Naive B cell (primary cell): ENCODE measurements around the gene TCFL5. TPM values are rescaled to one million over a fixed set of nuclear protein-coding genes. Genes with fewer than 3 reads are reported as not detected.
A peak's percentile ranks its signal among the peaks of the same experiment; 100 is the strongest.

Experiments
- ATAC-seq, 2 donors: fragments of 150-1000 bp; cut with Tn5 transposase; 2 replicates each; pipeline ENCODE4 v1.10.0; 2021; ENCODE audit warnings: low read depth in 2 of 2, mild to moderate bottlenecking in 2 of 2, moderate library complexity in 2 of 2
- DNase-seq: peaks from one replicate; pipeline ENCODE4 v3.0.0; 2022
- H3K27ac Mint-ChIP-seq, 6 donors: one replicate each; pipeline ENCODE4 v1.8.0; 2020 to 2022; ENCODE audit warnings: mild to moderate bottlenecking in 6 of 6, mixed read lengths in 6 of 6, moderate library complexity in 5 of 6, inconsistent platforms in 2 of 6
- H3K27me3 Mint-ChIP-seq, 3 donors: one replicate each; pipeline ENCODE4 v1.8.0; 2021 to 2022; ENCODE audit warnings: mixed read lengths in 3 of 3, mild to moderate bottlenecking in 1 of 3
- H3K36me3 Mint-ChIP-seq, 2 donors: one replicate each; pipeline ENCODE4 v1.8.0; 2020 to 2022; ENCODE audit warnings: mixed read lengths in 2 of 2, inconsistent platforms in 1 of 2, mild to moderate bottlenecking in 1 of 2
- H3K4me1 Mint-ChIP-seq, 3 donors: one replicate each; pipeline ENCODE4 v1.8.0; 2020 to 2022; ENCODE audit warnings: mixed read lengths in 3 of 3, inconsistent platforms in 1 of 3, mild to moderate bottlenecking in 1 of 3, moderate library complexity in 1 of 3
- H3K4me3 Mint-ChIP-seq, 8 donors: one replicate each; pipeline ENCODE4 v1.8.0; 2020 to 2022; ENCODE audit warnings: mild to moderate bottlenecking in 8 of 8, mixed read lengths in 8 of 8, moderate library complexity in 8 of 8, inconsistent platforms in 2 of 8
- H3K9me3 Mint-ChIP-seq, 7 donors: one replicate each; pipeline ENCODE4 v1.8.0; 2020 to 2022; ENCODE audit warnings: mixed read lengths in 7 of 7, mild to moderate bottlenecking in 5 of 7, inconsistent platforms in 2 of 7, moderate library complexity in 1 of 7
- polyA plus RNA-seq, 6 donors: library from polyadenylated mRNA; unstranded; fragments of 300-500 nt; fragmentation: Illumina TruSeq; gene quantifications; one replicate each; pipeline ENCODE4 v1.2.3, GENCODE V29; 2021; ENCODE audit warnings: low read depth in 6 of 6

Gene TCFL5
- polyA plus RNA-seq, 6 donors from 2014 or later, result 0.51 to 2.0 (median 1.2) TPM

GRCh38 chr20:62837790-62838127, 23.9 kb downstream of the TCFL5 start:
- H3K4me1 Mint-ChIP-seq, result peaks cover 6 to 31% (median 25%) of the 10 kb centered on the region in 3 donors
- no peak for DNase-seq
- peak overlapping the region in 7 of 8 donors; percentile 13 to 85 (median 65) for H3K4me3 Mint-ChIP-seq
- ATAC-seq, result peak; percentile 40 to 54
- no peaks in the 10 kb centered on the region for H3K27me3 Mint-ChIP-seq
- no peaks in the 10 kb centered on the region for H3K9me3 Mint-ChIP-seq
- peak overlapping the region; percentile 53 to 99 (median 95) for H3K27ac Mint-ChIP-seq
- no peaks in the 10 kb centered on the region for H3K36me3 Mint-ChIP-seq

GRCh38 chr20:62836967-62837490, 24.6 kb downstream of the TCFL5 start:
- Mint-ChIP-seq H3K27me3 (no peaks in the 10 kb centered on the region), H3K9me3 (no peaks in the 10 kb centered on the region), H3K27ac (peak overlapping the region in 5 of 6 donors; percentile 56 to 99 (median 98)), H3K36me3 (no peaks in the 10 kb centered on the region), H3K4me3 (peak overlapping the region in 1 of 8 donors; percentile 25), H3K4me1 (peaks cover 13 to 39% (median 32%) of the 10 kb centered on the region in 3 donors)
- ATAC-seq (no peak), DNase-seq (no peak)

- ATAC-seq (no peak), DNase-seq (no peak)
- Mint-ChIP-seq H3K4me1 (peaks cover 18 to 44% (median 37%) of the 10 kb centered on the region in 3 donors), H3K36me3 (no peaks in the 10 kb centered on the region), H3K9me3 (no peaks in the 10 kb centered on the region), H3K27ac (peak overlapping the region in 4 of 6 donors; percentile 61 to 70 (median 68)), H3K27me3 (no peaks in the 10 kb centered on the region), H3K4me3 (peak overlapping the region in 1 of 8 donors; percentile 25)
These were observed 25.4 kb downstream of the TCFL5 start for GRCh38 chr20:62835931-62836861.

- Mint-ChIP-seq H3K27ac (peak overlapping the region in 3 of 6 donors; percentile 4 to 69 (median 68)), H3K4me3 (no peak overlapping the region), H3K36me3 (no peaks in the 10 kb centered on the region), H3K4me1 (peaks cover 18 to 44% (median 37%) of the 10 kb centered on the region in 3 donors), H3K27me3 (no peaks in the 10 kb centered on the region), H3K9me3 (no peaks in the 10 kb centered on the region)
- ATAC-seq (no peak), DNase-seq (no peak)
These were observed 26.5 kb downstream of the TCFL5 start for GRCh38 chr20:62834967-62835730.

- Mint-ChIP-seq H3K27ac (peak overlapping the region in 5 of 6 donors; percentile 25 to 90 (median 82)), H3K27me3 (no peaks in the 10 kb centered on the region), H3K4me1 (peaks cover 14 to 36% (median 29%) of the 10 kb centered on the region in 3 donors), H3K4me3 (peak overlapping the region in 7 of 8 donors; percentile 53 to 89 (median 76)), H3K36me3 (no peaks in the 10 kb centered on the region), H3K9me3 (no peaks in the 10 kb centered on the region)
- ATAC-seq (peak; percentile 24 to 36), DNase-seq (no peak)
These were observed 28.7 kb downstream of the TCFL5 start for GRCh38 chr20:62832951-62833391.

GRCh38 chr20:62832212-62832922, 29.3 kb downstream of the TCFL5 start:
- H3K36me3 Mint-ChIP-seq, result no peaks in the 10 kb centered on the region
- no peaks in the 10 kb centered on the region for H3K9me3 Mint-ChIP-seq
- H3K27ac Mint-ChIP-seq, result peak overlapping the region in 5 of 6 donors; percentile 25 to 90 (median 82)
- ATAC-seq (peak; percentile 87 to 94), DNase-seq (peak; percentile 84)
- H3K4me1 Mint-ChIP-seq, result peaks cover 14 to 30% (median 23%) of the 10 kb centered on the region in 3 donors
- no peaks in the 10 kb centered on the region for H3K27me3 Mint-ChIP-seq
- H3K4me3 Mint-ChIP-seq, result peak overlapping the region in 7 of 8 donors; percentile 53 to 89 (median 76)

GRCh38 chr20:62831854-62832211, 29.8 kb downstream of the TCFL5 start:
- Mint-ChIP-seq H3K27ac (peak overlapping the region in 1 of 6 donors; percentile 84), H3K9me3 (no peaks in the 10 kb centered on the region), H3K4me1 (peaks cover 14 to 27% (median 20%) of the 10 kb centered on the region in 3 donors), H3K36me3 (no peaks in the 10 kb centered on the region), H3K4me3 (peak overlapping the region in 4 of 8 donors; percentile 28 to 76 (median 68)), H3K27me3 (no peaks in the 10 kb centered on the region)
- ATAC-seq (no peak), DNase-seq (no peak)

- Mint-ChIP-seq H3K36me3 (no peaks in the 10 kb centered on the region), H3K9me3 (no peaks in the 10 kb centered on the region), H3K27me3 (no peaks in the 10 kb centered on the region), H3K27ac (no peak overlapping the region), H3K4me3 (peak overlapping the region in 2 of 8 donors; percentile 74 to 76), H3K4me1 (peaks cover 14 to 27% (median 20%) of the 10 kb centered on the region in 3 donors)
- no peak for ATAC-seq
- no peak for DNase-seq
These were observed 30.2 kb downstream of the TCFL5 start for GRCh38 chr20:62831361-62831788.

GRCh38 chr20:62830821-62831220, 30.8 kb downstream of the TCFL5 start:
- no peaks in the 10 kb centered on the region for H3K36me3 Mint-ChIP-seq
- no peaks in the 10 kb centered on the region for H3K9me3 Mint-ChIP-seq
- ATAC-seq (no peak), DNase-seq (no peak)
- H3K4me3 Mint-ChIP-seq, result no peak overlapping the region
- H3K27me3 Mint-ChIP-seq, result no peaks in the 10 kb centered on the region
- peaks cover 14 to 23% (median 20%) of the 10 kb centered on the region in 3 donors for H3K4me1 Mint-ChIP-seq
- H3K27ac Mint-ChIP-seq, result no peak overlapping the region

GRCh38 chr20:62830251-62830650, 31.4 kb downstream of the TCFL5 start:
- H3K36me3 Mint-ChIP-seq, result no peaks in the 10 kb centered on the region
- DNase-seq (no peak), ATAC-seq (no peak)
- peaks cover 14 to 20% (median 19%) of the 10 kb centered on the region in 3 donors for H3K4me1 Mint-ChIP-seq
- H3K27me3 Mint-ChIP-seq, result no peaks in the 10 kb centered on the region
- no peak overlapping the region for H3K27ac Mint-ChIP-seq
- H3K9me3 Mint-ChIP-seq, result no peaks in the 10 kb centered on the region
- no peak overlapping the region for H3K4me3 Mint-ChIP-seq

- DNase-seq, result no peak
- Mint-ChIP-seq H3K27ac (no peak overlapping the region), H3K9me3 (no peaks in the 10 kb centered on the region), H3K36me3 (no peaks in the 10 kb centered on the region), H3K4me1 (peaks cover 14 to 22% (median 21%) of the 10 kb centered on the region in 3 donors), H3K27me3 (no peaks in the 10 kb centered on the region), H3K4me3 (no peak overlapping the region)
- ATAC-seq, result no peak
These were observed 32.1 kb downstream of the TCFL5 start for GRCh38 chr20:62829231-62830230.
